PFSK-1 (cell line): Measurements from ENCODE around the gene MYO7A.

Source experiments
- POLR2AphosphoS5 ChIP-seq: IDR thresholded peaks from 2 replicates; pipeline ENCODE4 v1.6.1; 2012; ENCODE audit warnings: low read depth, mild to moderate bottlenecking, control low read depth, low read length, moderate library complexity
- REST ChIP-seq, 2 experiments: IDR thresholded peaks; 2 replicates each; pipeline versions ENCODE4 v1.6.1 to v1.8.0; 2011 to 2012; ENCODE audit warnings: low read depth in 2 of 2, low read length in 2 of 2, control low read depth in 1 of 2, inconsistent platforms in 1 of 2, mild to moderate bottlenecking in 1 of 2, moderate library complexity in 1 of 2; ENCODE audit not compliant: insufficient read depth in 1 of 2
- SIN3A ChIP-seq: IDR thresholded peaks from 2 replicates; pipeline ENCODE4 v1.6.1; 2012; ENCODE audit warnings: mild to moderate bottlenecking, low read length, moderate library complexity, borderline replicate concordance; ENCODE audit not compliant: insufficient read depth

- TF ChIP-seq REST (IDR thresholded peaks at IDR 0.05; ENCODE audit: insufficient read depth in 1 of 2, low read depth in 2 of 2, low read length in 2 of 2) (no peak), POLR2AphosphoS5 (no peak), SIN3A (no peak)
These were observed 44.0 kb downstream of the MYO7A start for GRCh38 chr11:77171885-77172665.
